ENCODE data around the gene IFNA14.
"Not testable (repeated sequence)": the region's sequence is repeated elsewhere in the genome, so short reads cannot be mapped to it uniquely, and the experiment has no call there.

Gene IFNA14

GRCh38 chr9:21194867-21195776, 44.7 kb downstream of the IFNA14 start:
- H3K4me3 ChIP-seq (replicated peaks in 1 of 2; ENCODE audit: low read depth in 2 of 2, low read length in 2 of 2) = not testable (repeated sequence)
- TF ChIP-seq CTCF (IDR thresholded peaks at IDR 0.05; ENCODE audit: low read depth, low read length) = peak; percentile 54
- DNase-seq (ENCODE audit: low read depth in 2 of 2) = peak; percentile 11 to 33

Measured in cardiac fibroblast (primary cell).